Activated CD8-positive, alpha-beta T cell treated with anti-CD3 and anti-CD28 coated beads for 36 hours (primary cell): ENCODE measurements around the gene CDC6. TPM values are rescaled to one million over a fixed set of nuclear protein-coding genes. Genes with fewer than 3 reads are reported as not detected.

Experiments
- ATAC-seq: fragments of 200-7000 bp; cut with Tn5 transposase; one replicate; pipeline ENCODE4 v1.10.0; 2021; ENCODE audit warnings: mild to moderate bottlenecking, moderate library complexity
- CTCF ChIA-PET: fragments of 350-600 bp; sonication (Branson Sonifier 250); formaldehyde crosslinking; loops from one replicate; lab custom pipeline; 2021; ENCODE audit warnings: antibody characterized with exemption; lab: Charles Lee
- POLR2A ChIA-PET: fragments of 350-600 bp; sonication (Branson Sonifier 250); formaldehyde crosslinking; loops from one replicate; lab custom pipeline; 2021; ENCODE audit warnings: antibody characterized with exemption; lab: Charles Lee
- DNase-seq: peaks from one replicate; pipeline ENCODE4 v3.0.0-alpha.2; 2020
- H3K27ac Mint-ChIP-seq: one replicate; pipeline ENCODE4 v1.8.0; 2021; ENCODE audit warnings: mild to moderate bottlenecking, mixed read lengths
- H3K27me3 Mint-ChIP-seq: one replicate; pipeline ENCODE4 v1.8.0; 2021; ENCODE audit warnings: mixed read lengths
- H3K36me3 Mint-ChIP-seq: one replicate; pipeline ENCODE4 v1.8.0; 2021; ENCODE audit warnings: low read depth, mixed read lengths
- H3K4me1 Mint-ChIP-seq: one replicate; pipeline ENCODE4 v1.8.0; 2021; ENCODE audit warnings: low read depth, mixed read lengths
- H3K4me3 Mint-ChIP-seq: one replicate; pipeline ENCODE4 v1.8.0; 2021; ENCODE audit warnings: mild to moderate bottlenecking, moderate library complexity, mixed read lengths
- H3K9me3 Mint-ChIP-seq: one replicate; pipeline ENCODE4 v1.8.0; 2021; ENCODE audit warnings: mixed read lengths
- CTCF ChIP-seq: fragments of 200-600 bp; IDR thresholded peaks from one replicate; pipeline ENCODE4 v1.8.0; 2022; ENCODE audit warnings: antibody characterized with exemption, mild to moderate bottlenecking
- intact Hi-C: fragments of 100-400 bp; cut with micrococcal nuclease; formaldehyde crosslinking; loops from one replicate; pipeline ENCODE4 v1.10.0; 2022
- total RNA-seq, 2 experiments: library from RNA; stranded (reverse); gene quantifications; one replicate each; pipeline ENCODE4 v1.2.3, GENCODE V29; 2021

Gene CDC6
- total RNA-seq, 2 experiments from 2014 or later: 110 to 118 TPM

- no peak for DNase-seq
- ChIA-PET POLR2A (interaction anchor here (0.6 to 1.9 kb wide), 8 partner anchors 10 to 189 kb away, joined by 3 to 6 read pairs (median 4); partner anchors contain the start of gene CDC6), CTCF (interaction anchor here (0.8 to 2.3 kb wide), 3 partner anchors 18 to 33 kb away, joined by 4 to 9 read pairs (median 7); no protein-coding TSS in a partner anchor)
- ATAC-seq: no peak
- H3K27ac Mint-ChIP-seq: peak overlapping the region; percentile 80
- no peak overlapping the region for H3K4me3 Mint-ChIP-seq
- H3K4me1 Mint-ChIP-seq: peaks cover 60% of the 10 kb centered on the region
- H3K27me3 Mint-ChIP-seq: no peaks in the 10 kb centered on the region
- intact Hi-C loops: no loop called here
- H3K36me3 Mint-ChIP-seq: peaks cover 35% of the 10 kb centered on the region
- H3K9me3 Mint-ChIP-seq: no peaks in the 10 kb centered on the region
- TF ChIP-seq CTCF: no peak
Observed at GRCh38 chr17:40337351-40337750, 49.7 kb downstream of the CDC6 start.

- ATAC-seq (peak; percentile 28), DNase-seq (no peak)
- H3K4me1 Mint-ChIP-seq: peaks cover 63% of the 10 kb centered on the region
- ChIA-PET CTCF (interaction anchor here (0.8 to 26.3 kb wide), 2 partner anchors 30 to 322 kb away, joined by 3 to 780 read pairs; partner anchors contain the start of genes CDC6 and RARA), POLR2A (no interaction called here)
- intact Hi-C loops: no loop called here
- no peaks in the 10 kb centered on the region for H3K27me3 Mint-ChIP-seq
- H3K27ac Mint-ChIP-seq: peak overlapping the region; percentile 80
- peaks cover 34% of the 10 kb centered on the region for H3K36me3 Mint-ChIP-seq
- TF ChIP-seq CTCF: no peak
- no peaks in the 10 kb centered on the region for H3K9me3 Mint-ChIP-seq
- H3K4me3 Mint-ChIP-seq: no peak overlapping the region
Observed at GRCh38 chr17:40338058-40338457, 50.4 kb downstream of the CDC6 start.

DNA sequence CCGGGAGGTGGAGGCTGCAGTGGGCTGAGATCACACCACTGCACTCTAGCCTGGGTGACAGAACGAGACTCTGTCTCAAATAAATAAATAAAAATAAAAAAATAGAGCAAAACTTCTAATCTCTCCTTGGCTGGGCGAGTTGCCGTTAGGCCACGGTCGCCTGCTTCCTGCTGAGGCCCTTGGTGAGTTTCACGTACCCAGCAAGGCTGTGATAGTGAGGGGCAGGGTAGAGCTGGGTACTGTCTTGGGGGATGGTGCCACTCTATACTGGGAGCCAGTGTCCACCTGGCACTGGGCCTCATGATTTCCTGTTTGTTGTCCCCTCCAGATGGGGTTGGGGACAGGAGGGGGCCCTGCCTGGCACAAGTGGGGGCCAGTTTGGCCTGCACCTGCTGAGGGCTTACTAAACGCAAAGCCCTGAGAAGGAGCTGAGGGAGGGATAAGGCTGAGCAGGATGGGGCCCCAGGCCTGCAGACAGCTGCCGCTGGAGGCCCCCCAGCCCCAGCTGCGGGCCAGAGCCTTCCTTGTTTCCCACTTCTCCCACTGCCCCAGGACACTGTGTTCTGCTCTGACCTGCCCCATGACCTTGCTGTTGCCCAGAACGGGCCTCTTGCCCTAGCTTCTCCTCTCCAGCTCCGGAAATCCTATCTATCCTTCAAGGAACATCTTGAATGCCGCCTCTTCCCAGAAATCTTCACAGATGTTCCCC is 51.4 kb downstream of the CDC6 start:
- H3K9me3 Mint-ChIP-seq: no peaks in the 10 kb centered on the region
- no peak for TF ChIP-seq CTCF
- peak overlapping the region; percentile 46 for H3K27ac Mint-ChIP-seq

GRCh38 chr17:40340327-40340726 is 52.6 kb downstream of the CDC6 start:
- no peak overlapping the region for H3K4me3 Mint-ChIP-seq
- ChIA-PET POLR2A (interaction anchor here (1.1 to 2.7 kb wide), 6 partner anchors 9 to 33 kb away, joined by 3 to 10 read pairs (median 4); no protein-coding TSS in a partner anchor), CTCF (interaction anchor here (0.9 to 26.3 kb wide), 5 partner anchors 10 to 227 kb away, joined by 3 to 780 read pairs (median 4); partner anchors contain the start of genes CDC6 and RARA)
- H3K36me3 Mint-ChIP-seq: peaks cover 33% of the 10 kb centered on the region
- no peak for ATAC-seq
- peak overlapping the region; percentile 64 for H3K27ac Mint-ChIP-seq
- no peak for TF ChIP-seq CTCF
- peaks cover 65% of the 10 kb centered on the region for H3K4me1 Mint-ChIP-seq
- H3K9me3 Mint-ChIP-seq: no peaks in the 10 kb centered on the region
- intact Hi-C loops: no loop called here
- DNase-seq: no peak
- no peaks in the 10 kb centered on the region for H3K27me3 Mint-ChIP-seq

More for the DNA sequence above, 51.4 kb downstream of the CDC6 start:
- CTCF ChIA-PET: interaction anchor here (0.8 to 26.3 kb wide), 2 partner anchors 31 to 323 kb away, joined by 3 to 780 read pairs; partner anchors contain the start of genes CDC6 and RARA
- ATAC-seq (no peak), DNase-seq (no peak)
- Mint-ChIP-seq H3K36me3 (peaks cover 33% of the 10 kb centered on the region), H3K27me3 (no peaks in the 10 kb centered on the region), H3K4me3 (no peak overlapping the region), H3K4me1 (peaks cover 64% of the 10 kb centered on the region)
- POLR2A ChIA-PET: interaction anchor here (0.8 to 2.7 kb wide), 4 partner anchors 8 to 22 kb away, joined by 3 to 10 read pairs (median 4); no protein-coding TSS in a partner anchor
- intact Hi-C loops: no loop called here
